ENCODE data around the gene IL1RAP. TPM values are rescaled to one million over a fixed set of nuclear protein-coding genes. Genes with fewer than 3 reads are reported as not detected.

Gene IL1RAP
- total and polyA plus RNA-seq, 2 experiments from 2014 or later = 3.2 to 8.9 TPM

- no peaks in the 10 kb centered on the region for H3K9me3 ChIP-seq (ENCODE audit: low read depth)
- TF ChIP-seq CTCF (IDR thresholded peaks at IDR 0.05; ENCODE audit: low read depth, low read length) = no peak
- H3K27me3 ChIP-seq = no peaks in the 10 kb centered on the region
- H3K36me3 ChIP-seq = no peaks in the 10 kb centered on the region
- no peak overlapping the region for H3K27ac ChIP-seq
- no peak for DNase-seq (ENCODE audit: low read depth in 1 of 2, low spot score in 1 of 2)
- no peaks in the 10 kb centered on the region for H3K4me1 ChIP-seq (ENCODE audit: low read depth)
- H3K4me3 ChIP-seq = no peak overlapping the region
These were observed 8.1 kb downstream of the IL1RAP start for GRCh38 chr3:190521998-190522397.

DNA sequence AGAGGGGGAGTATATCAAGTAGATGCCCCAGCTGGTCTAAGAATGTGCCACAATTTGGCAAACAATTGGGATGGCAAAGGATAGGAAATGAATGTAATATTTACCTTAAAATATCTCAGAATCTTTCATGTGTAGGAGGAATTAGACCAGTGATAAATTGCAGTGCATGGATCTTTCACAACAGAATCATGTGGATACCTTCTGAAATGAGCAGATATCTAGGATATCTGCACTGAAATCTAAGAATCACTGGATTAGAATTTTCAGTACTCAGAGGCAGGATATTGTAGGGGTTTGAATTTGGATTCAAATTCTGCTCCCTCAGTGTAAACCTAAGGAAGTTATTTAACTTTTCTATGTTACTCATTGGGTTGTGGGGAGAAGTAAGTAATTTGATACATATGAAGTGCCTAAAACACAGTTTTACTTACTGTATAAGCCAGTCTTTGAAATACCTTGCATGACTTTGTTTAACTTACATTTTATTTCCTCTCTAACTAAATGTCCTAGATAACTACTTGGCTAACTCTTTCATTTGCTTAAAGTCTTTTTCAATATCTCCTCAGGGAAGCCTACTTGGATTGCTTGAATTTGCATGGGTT, 8.8 kb downstream of the IL1RAP start:
- no peaks in the 10 kb centered on the region for H3K36me3 ChIP-seq
- TF ChIP-seq CTCF (IDR thresholded peaks at IDR 0.05; ENCODE audit: low read depth, low read length) = no peak
- H3K9me3 ChIP-seq (ENCODE audit: low read depth) = no peaks in the 10 kb centered on the region
- H3K27me3 ChIP-seq = no peaks in the 10 kb centered on the region
- no peaks in the 10 kb centered on the region for H3K4me1 ChIP-seq (ENCODE audit: low read depth)
- H3K27ac ChIP-seq = no peak overlapping the region
- no peak overlapping the region for H3K4me3 ChIP-seq
- no peak for DNase-seq (ENCODE audit: low read depth in 1 of 2, low spot score in 1 of 2)

GRCh38 chr3:190524942-190525341, 11.1 kb downstream of the IL1RAP start:
- Histone ChIP-seq H3K9me3 (ENCODE audit: low read depth) (no peaks in the 10 kb centered on the region), H3K4me3 (no peak overlapping the region), H3K27me3 (no peaks in the 10 kb centered on the region), H3K36me3 (no peaks in the 10 kb centered on the region), H3K27ac (no peak overlapping the region), H3K4me1 (ENCODE audit: low read depth) (peaks cover 6% of the 10 kb centered on the region)
- DNase-seq (ENCODE audit: low read depth in 1 of 2, low spot score in 1 of 2) = no peak
- no peak for TF ChIP-seq CTCF (IDR thresholded peaks at IDR 0.05; ENCODE audit: low read depth, low read length)

- H3K27ac ChIP-seq = no peak overlapping the region
These were observed 11.7 kb downstream of the IL1RAP start for GRCh38 chr3:190525634-190526033.

DNA sequence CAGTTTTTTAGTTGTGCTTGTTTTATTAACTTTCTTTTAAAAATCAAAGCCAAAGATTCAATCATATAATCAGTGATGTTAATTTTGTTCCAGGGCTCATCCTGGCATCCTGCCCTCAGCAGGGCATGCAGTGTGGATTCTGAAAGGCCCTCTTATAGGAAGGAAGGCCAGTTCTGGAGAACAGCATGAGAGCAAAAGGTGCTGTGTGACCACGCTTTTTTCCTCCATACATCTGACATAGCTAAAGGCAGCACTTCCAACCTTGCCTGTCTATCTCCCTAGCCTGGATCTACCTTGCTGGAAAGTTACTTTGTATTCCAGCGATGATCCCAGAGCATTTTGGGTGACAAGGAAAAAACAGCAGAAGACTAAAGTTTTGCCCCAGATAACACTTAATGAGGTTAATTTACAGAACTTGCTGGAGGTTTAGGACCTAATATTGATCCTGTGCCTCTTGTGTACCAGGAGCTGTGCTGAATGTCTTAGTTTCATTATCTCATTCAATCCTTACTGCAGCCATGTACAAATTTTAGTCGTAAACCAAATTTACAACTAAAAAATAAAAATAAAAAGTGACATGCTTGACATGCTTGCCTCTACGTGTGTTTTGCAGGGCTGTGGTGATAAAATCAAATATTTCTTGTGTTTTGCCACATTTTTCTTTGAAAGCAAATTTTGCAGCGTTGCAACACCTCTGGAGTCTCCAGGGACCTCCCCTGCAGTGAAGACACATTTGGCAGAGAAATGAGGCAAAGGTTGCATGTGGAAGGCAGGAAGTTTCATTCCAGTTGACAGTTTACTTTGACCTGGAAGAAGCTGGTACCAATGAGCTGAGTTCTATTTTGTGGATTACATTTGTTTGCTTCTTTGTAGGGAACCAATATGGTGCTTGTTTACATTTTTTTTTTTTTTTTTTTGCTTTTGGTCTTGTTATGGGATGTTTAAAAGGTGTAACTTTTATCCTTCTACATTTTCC, 13.2 kb downstream of the IL1RAP start:
- Histone ChIP-seq H3K9me3 (ENCODE audit: low read depth) (no peaks in the 10 kb centered on the region), H3K36me3 (no peaks in the 10 kb centered on the region), H3K4me3 (no peak overlapping the region), H3K4me1 (ENCODE audit: low read depth) (peaks cover 21% of the 10 kb centered on the region), H3K27me3 (no peaks in the 10 kb centered on the region), H3K27ac (no peak overlapping the region)
- peak in 1 of 2 donors; percentile 78 for DNase-seq (ENCODE audit: low read depth in 1 of 2, low spot score in 1 of 2)
- TF ChIP-seq CTCF (IDR thresholded peaks at IDR 0.05; ENCODE audit: low read depth, low read length) = no peak

More at GRCh38 chr3:190525634-190526033, 11.7 kb downstream of the IL1RAP start:
- no peak for DNase-seq (ENCODE audit: low read depth in 1 of 2, low spot score in 1 of 2)
- peaks cover 10% of the 10 kb centered on the region for H3K4me1 ChIP-seq (ENCODE audit: low read depth)
- no peak for TF ChIP-seq CTCF (IDR thresholded peaks at IDR 0.05; ENCODE audit: low read depth, low read length)
- H3K4me3 ChIP-seq = no peak overlapping the region
- H3K36me3 ChIP-seq = no peaks in the 10 kb centered on the region
- no peaks in the 10 kb centered on the region for H3K27me3 ChIP-seq
- H3K9me3 ChIP-seq (ENCODE audit: low read depth) = no peaks in the 10 kb centered on the region

Data from cardiac muscle cell (in vitro differentiated cells and primary cell).